HPDE6-E6E7 (cell line): Measurements from ENCODE around the gene ELOVL2.
"Not testable (repeated sequence)": the region's sequence is repeated elsewhere in the genome, so short reads cannot be mapped to it uniquely, and the experiment has no call there.

ENCODE experiments used
- DNase-seq: peaks from one replicate; pipeline ENCODE4 v3.0.0; 2011; ENCODE audit warnings: missing footprints; ENCODE audit errors: extremely low spot score

Gene ELOVL2, protein sequence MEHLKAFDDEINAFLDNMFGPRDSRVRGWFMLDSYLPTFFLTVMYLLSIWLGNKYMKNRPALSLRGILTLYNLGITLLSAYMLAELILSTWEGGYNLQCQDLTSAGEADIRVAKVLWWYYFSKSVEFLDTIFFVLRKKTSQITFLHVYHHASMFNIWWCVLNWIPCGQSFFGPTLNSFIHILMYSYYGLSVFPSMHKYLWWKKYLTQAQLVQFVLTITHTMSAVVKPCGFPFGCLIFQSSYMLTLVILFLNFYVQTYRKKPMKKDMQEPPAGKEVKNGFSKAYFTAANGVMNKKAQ

DNA sequence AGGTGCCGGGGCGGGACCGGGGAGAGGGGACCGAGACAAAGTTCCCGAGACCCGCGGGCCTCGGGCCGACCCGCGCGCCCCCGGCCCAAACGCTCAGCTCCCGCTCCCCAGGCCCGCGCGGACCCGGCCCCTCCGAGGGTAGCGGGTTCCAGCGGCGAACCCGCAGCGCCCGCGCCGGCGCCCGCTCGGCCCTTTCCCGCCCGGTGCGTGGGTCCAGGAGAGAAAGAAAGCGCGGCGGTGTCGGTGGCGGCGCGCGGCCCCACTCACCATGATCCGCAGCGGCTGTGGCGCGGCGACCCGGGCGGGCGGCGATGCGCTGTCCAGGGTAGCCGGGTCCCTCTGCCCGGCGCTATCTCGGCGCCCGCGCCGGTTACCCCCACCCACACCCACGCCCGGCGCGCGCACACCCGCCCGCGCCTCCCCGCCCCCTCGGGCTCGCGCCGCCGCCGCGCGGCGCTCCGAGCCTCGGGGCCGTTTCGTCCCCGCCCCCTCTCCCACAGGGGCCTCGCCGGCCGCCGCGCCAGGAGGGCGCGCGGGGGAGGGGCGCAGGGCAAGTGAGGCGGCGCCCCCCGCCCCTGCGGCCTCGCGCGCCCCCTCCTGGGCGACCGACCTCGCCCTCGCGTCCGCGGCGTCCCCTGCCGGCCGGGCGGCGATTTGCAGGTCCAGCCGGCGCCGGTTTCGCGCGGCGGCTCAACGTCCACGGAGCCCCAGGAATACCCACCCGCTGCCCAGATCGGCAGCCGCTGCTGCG, at the start of gene ELOVL2:
Gene ELOVL2, minus strand, starts transcription at position 345 of the 751 bp plus-strand sequence. Its CDS starts 75 bp downstream, at position 270.
- peak; percentile 28 for DNase-seq

DNA sequence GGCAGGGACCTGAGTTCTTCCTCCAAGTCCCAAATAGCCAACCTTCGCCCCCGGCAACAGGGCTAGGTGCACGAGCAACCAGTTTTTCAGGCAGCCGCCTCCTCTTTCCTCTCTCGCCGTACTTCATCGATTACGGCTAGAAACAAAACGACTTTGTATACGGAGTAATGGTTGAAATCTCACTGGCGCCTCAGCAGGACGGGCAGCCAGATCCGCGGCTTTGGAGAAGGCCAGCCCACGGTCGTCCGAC, 49.2 kb upstream of the ELOVL2 start:
- DNase-seq: no peak

DNA sequence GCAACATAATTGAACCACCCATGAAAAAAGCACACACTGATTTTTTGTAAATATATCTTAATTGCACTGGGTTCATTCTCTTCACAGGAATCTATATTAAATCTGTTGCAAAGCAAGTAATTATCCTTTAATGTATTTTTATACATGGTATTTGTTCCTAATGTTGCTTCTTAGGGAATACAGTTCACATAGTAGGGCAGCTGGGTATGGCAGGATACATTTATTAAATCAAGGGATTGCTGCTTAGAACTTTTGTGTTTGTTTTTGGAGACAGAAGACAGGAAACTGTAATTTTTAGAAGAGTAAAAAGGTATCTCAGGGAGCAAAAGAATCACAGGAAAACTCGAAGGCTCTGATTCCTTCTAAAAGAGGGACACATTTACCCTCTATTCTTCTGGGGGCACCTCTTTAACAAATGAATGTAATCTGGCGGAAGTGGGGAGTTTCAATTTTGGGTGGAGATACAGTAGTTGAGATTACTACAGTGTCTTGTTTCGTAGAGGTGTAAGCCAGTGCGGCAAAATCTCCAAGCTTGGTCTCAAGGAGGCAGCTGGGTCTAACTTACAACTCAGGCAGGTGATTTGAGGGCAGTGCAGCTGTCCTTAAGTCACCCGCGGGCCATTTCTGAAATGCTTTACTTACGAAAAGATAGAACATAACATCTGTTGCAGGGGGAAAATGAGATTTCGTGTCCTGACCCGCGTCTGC, 48.7 kb upstream of the ELOVL2 start:
- DNase-seq: peak; percentile 29

DNA sequence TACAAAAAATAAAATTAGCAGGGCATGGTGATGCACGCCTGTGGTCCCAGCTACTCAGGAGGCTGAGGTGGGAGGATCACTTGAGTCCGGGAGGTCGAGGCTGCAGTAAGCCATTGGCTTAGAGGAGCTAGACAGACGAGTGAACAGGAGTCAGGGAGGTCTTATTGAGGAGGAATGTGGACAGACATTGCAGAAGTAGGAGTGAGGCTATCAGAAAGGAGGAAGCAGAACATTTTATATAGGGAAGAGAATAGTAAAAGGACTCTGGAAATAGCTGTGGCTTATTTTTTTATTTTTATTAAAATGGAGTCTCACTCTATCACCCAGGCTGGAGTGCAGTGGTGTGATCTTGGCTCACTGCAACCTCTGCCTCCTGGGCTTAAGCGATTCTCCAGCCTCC, 47.0 kb upstream of the ELOVL2 start:
- not testable (repeated sequence) for DNase-seq

DNA sequence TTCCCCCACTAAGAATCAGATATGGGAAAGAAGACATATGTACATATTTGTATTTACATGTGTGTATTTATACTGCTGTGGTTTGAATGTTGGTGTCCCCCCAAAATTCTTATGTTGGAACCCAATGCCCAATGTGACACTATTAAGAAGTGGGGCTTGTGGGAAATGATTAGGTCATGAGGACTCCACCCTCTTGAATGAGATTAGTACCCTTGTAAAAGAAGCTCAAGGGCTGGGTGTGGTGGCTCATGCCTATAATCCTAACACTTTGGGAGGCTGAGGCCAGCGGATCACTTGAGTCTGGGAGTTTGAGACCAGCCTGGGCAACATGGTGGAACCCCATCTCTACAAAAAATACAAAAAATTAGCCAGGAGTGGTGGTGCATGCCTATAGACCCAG, 45.6 kb upstream of the ELOVL2 start:
- DNase-seq: no peak

DNA sequence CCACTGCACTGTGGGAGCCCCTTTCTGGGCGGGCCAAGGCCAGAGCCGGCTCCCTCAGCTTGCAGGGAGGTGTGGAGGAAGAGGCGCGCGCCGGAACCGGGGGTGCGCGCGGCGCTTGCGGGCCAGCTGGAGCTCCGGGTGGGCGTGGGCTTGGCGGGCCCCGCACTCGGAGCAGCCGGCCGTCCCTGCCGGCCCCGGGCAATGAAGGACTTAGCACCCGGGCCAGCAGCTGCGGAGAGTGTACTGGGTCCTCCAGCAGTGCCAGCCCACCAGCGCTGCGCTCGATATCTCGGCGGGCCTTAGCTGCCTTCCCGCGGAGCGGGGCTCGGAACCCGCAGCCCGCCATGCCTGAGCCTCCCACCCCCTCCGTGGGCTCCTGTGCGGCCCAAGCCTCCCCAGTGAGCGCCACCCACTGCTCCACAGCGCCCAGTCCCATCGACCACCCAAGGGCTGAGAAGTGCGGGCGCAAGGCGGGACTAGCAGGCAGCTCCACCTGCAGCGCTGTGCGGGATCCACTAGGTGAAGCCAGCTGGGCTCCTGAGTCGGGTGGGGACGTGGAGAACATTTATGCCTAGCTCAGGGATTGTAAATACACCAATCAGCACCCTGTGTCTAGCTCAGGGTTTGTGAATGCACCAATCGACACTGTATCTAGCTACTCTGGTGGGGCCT, 43.2 kb upstream of the ELOVL2 start:
- DNase-seq: not testable (repeated sequence)

DNA sequence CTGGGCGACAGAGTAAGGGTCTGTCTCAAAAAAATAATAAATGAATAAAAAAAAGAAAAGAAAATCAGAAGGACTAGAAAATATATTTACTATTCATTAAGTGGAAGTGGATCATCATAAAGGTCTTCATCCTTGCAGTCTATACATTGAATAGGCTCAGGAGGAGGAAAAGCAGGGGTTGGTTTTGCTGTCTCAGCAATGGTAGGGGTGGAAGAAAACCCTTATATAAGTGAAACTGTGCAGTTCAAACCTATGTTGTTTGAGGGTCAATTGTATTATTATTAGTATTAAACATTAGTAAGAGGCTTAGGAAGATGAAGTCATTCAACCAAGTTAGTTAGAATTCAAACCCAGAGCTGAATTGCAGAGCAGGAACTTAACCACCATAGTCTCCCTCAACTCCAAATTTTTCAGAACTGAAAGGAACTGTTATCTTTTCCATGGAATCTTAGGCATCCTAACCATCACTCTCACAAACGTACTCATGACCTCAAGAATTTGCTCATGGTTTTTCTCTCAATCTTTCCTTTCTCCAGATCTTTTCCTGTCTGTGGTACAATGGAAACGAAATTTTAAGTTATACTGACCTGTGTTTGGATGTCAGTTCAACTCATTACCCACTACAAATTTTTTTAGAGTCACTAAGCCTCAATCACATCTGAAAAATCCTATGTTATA, 41.8 kb upstream of the ELOVL2 start:
- no peak for DNase-seq

DNA sequence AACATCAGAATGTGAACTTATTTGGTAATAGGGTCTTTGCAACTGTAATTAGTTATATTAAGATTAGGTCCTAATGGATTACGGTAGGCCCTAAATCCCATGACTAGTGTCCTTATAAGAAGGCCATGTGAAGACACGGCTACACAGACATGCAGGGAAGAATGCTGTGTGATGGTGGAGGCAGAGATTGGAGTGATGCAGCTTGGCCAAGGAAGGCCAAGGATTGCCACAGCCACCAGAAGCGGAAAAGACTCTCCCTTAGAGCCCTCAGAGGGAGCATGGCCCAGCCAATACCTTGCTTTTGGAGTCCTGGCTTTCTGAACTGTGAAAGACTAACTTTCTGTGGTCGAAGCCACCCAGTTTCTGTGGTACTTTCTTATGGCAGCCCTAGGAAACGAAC, 39.9 kb upstream of the ELOVL2 start:
- no peak for DNase-seq

DNA sequence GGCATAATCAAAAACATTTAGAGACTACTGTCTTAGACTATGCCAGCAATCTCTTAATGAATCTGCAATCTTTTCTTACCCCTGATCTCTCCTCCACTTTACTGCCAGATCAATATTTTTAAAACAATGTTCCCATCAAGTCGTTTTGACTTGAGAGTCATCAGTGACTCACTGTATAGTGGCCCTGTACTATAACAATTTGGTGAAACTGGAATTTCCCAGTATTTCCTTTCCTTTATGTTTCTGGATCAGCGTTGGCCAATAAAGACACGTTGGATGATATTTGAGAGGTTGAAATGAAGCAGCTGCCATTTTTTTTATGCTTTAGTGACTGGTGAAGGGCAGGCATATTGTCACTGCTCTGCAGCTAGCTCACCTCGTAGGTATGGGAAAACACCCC, 39.4 kb upstream of the ELOVL2 start:
- DNase-seq: no peak

DNA sequence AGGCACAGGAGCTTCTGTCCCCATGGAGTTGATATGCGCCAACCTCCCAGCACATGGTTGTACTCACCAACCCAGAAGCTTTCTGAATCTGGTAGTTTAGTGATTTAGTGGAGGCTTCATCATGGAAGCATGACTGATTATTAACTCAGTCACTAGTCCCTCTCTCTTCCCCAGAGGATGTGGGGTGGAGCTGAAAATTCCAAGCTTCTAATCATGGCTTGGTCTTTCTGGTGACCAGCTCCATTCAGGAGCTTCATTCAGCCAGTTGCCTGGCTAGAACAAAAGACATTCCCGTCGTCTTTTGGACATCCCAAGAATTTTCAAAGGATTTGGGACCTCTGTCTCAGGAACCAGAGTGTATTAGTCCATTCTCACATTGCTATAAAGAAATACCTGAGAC, 36.2 kb upstream of the ELOVL2 start:
- no peak for DNase-seq

DNA sequence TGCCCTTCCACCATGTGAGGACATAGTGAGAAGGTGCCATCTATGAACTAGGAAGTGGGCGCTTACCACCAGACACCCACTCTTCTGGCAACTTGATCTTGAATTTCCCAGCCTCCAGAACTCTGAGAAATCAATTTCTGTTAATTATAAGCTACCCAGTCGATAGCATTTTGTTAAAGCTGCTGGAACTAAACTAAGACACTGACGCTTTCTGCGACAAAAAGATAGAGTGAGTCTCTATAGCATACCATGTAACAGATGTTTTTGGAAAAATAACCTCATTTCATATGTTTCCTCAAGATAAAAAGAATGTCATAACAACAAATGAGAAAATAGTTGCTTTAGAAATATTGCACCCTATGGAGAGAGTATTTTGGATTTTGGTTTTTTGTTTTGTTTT, 34.2 kb upstream of the ELOVL2 start:
- no peak for DNase-seq

DNA sequence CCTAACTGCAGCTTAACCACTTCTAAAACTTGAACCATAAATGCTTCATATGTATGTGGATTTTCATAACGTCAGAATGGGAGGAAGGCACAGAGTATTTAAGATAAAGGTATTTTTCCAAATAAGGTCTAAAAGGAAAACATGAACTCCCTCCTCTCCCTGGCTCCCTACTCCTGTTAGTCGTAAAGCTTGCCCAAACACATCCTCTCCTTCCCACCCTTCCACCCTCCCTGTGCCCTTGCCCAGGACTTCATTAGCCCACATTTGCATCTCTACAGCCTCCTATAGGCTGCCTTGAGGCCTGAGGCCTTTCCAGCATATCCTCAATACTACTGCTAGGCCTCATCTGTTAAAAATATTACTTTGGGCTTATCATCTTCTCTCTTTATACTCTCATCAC, 32.4 kb upstream of the ELOVL2 start:
- no peak for DNase-seq

DNA sequence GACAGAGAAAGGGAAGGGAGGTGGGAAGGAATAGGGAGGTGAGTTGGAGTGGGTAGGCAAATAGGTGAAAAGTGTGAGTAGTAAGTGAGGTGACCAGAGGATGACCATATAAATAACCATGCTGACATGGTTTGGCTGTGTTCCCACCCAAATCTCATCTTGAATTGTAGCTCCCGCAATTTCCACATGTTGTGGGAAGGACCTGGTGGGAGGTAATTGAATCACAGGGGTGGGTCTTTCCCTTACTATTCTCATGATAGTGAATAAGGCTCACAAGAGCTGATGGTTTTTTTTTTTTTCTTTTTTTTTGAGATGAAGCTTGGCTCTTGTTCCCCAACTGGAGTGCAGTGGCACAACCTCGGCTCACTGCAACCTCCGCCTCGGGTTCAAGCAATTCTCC, 28.0 kb upstream of the ELOVL2 start:
- DNase-seq: no peak

DNA sequence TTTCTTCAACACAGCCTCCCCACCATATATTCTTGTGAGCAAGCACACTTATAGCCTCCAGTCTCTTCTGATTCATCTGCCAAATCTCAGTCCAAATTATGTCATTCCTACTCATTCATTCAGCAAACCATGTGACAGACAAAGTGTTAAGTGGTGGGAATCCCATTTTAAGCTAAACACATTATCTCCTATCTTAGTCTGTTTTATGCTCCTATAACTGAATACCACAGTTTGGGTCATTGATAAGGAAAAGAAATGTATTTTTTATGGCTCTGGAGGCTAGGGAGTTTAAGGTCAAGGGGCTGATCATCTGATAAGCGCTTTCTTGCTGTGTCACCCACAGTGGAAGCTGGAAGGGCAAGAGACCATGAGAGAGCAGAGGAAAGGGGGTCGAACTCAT, 25.7 kb upstream of the ELOVL2 start:
- no peak for DNase-seq

DNA sequence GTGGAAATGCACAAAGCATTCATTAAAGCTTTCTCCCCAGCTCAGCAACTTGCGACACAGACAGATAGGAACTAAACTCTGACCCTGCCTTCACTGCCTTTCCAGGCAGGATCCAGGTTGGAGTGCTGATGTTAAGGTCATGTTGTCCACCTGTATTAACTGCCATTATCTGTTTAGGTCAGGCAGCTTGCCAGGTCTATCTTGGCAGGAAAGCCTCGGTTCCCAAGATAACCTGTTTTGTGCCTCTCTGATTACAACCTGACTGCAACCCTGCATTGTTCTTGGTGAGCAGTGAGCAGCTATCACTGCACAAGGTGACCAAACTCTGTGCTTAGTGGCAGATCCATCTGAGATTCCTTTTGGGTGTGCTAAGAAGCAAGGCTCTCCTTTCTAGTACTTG, 23.2 kb upstream of the ELOVL2 start:
- DNase-seq: no peak

DNA sequence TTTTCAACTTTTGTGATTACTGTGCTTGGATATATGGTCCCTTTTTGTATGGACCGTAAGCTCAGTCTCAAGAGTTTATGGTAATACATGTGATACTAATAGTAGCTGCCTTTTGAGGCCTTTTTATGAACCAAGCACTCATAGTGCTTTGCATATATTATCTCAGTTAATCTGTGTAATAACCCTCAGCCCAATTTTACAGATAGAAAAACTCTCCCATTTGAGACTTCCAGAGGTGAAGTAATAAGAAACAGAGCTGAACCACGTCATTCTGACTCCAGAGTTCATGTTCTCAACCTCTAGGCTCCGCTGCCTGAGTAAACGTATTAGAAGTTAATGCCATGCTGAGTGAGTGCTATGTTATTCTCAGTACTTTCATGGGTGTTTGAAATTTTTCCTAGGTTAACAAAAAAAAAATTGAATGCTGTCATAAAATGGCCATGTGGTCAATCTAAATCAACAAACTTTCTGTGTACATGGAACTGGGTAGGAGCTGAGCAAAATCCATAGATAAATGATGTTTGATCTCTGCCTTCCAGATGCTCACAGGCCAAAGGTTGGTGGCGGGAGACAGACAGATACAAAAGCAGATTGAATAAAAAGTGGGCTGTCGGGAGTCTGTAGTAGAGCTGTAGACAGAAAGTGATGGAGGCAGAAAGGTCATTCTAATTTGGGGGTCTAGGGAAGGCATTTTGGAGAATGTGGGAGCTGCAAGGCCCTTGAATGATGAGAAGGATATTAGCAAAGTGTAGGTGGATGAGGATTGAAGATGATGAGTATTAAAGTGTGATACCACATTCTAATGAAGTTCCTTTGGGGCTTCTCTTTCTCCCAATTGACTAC, 22.6 kb upstream of the ELOVL2 start:
- DNase-seq: no peak

DNA sequence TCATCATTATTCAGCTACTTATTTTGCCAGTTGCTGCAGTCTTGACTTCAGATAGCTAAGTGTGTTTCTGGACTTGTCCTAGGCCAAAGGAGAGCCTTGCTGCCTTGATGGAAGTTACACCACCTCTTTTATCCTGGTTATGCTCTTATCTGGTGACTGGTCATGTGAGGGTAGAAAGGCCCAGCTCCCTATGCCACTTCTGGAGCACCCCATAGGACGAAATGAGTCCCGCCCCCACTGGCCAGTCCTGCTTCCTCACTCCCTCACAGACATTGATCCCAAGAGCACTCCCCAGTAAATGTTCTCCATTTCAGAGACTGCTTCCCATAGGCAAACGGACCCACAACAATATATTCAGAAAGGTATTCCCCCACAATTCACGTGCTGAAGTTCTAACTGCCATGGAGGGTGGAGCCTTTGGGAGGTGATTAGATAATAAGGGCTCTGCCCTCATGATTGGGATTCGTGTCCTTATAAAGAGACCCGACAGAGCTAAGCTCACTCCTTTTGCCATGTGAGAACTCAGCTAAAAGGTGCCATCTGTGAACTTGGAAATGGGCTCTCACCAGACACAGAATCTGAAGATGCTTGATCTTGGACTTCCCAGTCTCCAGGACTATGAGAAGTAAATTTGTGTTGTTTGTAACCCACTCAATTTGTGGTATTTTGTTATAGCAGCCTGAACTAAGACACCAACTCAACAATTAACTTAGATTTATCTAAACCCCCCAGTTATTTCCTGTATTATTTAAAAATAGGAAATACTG, 21.5 kb upstream of the ELOVL2 start:
- no peak for DNase-seq

DNA sequence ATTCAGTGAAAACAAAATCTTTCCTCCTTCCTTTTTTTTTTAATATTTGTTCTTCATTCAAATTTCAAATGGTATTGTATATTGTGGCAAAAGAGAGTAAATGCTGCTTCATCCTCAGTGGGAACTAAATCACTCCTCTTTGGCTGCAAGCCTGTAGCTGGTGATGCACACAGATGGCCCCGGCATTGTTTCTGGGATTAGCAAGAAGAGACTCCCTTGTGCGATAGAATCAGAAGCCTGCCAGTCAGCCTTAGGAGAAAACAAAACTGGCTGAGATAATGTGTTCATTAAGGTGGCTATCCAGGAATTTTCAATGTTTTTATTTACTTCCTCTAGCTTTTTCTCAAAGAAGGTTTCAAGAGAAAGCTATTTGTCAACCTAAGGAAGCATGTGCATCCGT, 20.7 kb upstream of the ELOVL2 start:
- no peak for DNase-seq

DNA sequence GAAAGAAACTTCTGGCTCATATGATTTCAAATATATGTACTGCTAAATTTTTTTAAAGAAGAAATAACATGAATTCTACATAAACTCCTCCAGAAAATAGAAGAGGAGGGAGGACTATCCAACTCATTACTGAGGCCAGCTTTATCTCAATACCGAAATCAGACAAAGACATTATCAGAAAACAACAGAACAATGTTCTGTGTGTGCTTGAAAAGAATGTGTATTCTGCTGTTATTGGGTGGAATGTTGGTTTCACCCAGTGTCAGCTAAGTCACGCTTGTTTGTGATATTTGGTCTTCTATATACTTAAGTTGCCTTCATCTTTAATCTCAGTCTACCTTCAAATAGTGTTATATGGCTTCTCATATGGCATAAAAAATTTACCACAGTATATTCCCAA, 18.6 kb upstream of the ELOVL2 start:
- no peak for DNase-seq

DNA sequence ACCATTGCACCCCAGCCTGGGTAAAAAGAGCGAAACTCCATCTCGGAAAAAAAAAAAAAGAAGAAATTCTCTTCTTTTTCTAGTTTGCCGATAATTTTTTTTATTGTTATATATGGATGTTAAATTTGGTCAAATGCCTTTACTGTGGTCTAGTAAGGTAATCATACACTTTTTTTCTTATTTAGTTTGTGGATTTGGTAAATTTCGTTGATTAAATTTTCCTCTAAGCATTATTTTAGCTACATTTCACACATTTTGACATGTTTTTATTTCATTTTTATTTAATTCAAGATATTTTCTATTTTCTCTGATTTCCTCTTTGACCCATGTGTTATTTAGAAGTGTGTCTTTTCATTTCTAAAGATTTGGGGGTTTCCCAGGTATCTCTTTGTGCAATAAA, 18.0 kb upstream of the ELOVL2 start:
- no peak for DNase-seq
